ENCODE measurements around the gene MKS1.

MKS1 gene

GRCh38 chr17:58244963-58245362 lies 25.9 kb upstream of the MKS1 start:
- DNase-seq (ENCODE audit: low read depth, low spot score), result no peak

- no peak for DNase-seq (ENCODE audit: low read depth, low spot score)
Observed at GRCh38 chr17:58242171-58242784, 23.2 kb upstream of the MKS1 start.

- no peak for DNase-seq (ENCODE audit: low read depth, low spot score)
Observed at GRCh38 chr17:58239987-58240386, 20.9 kb upstream of the MKS1 start.

- no peak for DNase-seq (ENCODE audit: low read depth, low spot score)
Observed at GRCh38 chr17:58238147-58238634, 19.1 kb upstream of the MKS1 start, which contains the start of gene LPO. Gene LPO, plus strand, starts transcription at chr17:58238584. Its CDS starts 4,396 bp downstream, at chr17:58242980.

- DNase-seq (ENCODE audit: low read depth, low spot score), result no peak
Observed at GRCh38 chr17:58236394-58236793, 17.3 kb upstream of the MKS1 start.

DNA sequence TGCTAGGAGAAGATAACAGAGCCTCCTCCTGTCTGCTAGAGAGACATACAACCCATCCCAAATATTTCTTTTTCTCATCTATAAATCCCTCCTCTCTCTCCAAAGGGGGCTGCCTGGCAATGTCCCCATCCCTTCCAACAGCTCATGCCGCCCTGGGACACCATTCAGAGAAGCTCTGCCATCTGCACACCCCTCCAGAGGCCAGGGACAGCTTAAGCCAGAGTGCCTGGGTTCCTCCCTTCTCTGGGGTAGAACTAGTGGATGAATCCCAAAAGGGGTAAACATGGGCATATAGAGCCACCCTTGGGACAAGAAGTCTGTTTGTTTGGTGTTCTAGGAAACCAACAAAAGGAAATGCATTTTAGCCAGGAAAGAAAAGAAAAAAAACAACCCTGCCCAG lies 16.8 kb upstream of the MKS1 start:
- no peak for DNase-seq (ENCODE audit: low read depth, low spot score)

DNA sequence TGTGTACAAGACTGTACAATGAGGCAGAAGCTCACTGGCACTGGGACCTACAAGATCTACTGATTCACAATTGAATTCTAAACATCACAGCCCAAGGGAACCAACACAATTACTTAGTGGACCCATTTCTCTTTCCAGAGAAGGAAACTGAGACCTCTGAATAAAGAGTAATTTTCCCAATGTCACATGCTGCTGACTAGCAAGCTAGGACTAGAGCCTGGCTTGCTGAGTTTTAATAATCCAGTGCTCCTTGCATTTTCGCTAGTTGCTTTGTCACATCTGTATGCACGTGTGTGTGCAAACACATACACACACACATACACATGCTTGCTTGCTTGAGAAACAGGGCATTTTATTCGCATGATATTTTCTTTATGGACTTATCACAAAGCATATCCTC lies 15.5 kb upstream of the MKS1 start:
- no peak for DNase-seq (ENCODE audit: low read depth, low spot score)

GRCh38 chr17:58233543-58233942 lies 14.5 kb upstream of the MKS1 start:
- no peak for DNase-seq (ENCODE audit: low read depth, low spot score)

DNA sequence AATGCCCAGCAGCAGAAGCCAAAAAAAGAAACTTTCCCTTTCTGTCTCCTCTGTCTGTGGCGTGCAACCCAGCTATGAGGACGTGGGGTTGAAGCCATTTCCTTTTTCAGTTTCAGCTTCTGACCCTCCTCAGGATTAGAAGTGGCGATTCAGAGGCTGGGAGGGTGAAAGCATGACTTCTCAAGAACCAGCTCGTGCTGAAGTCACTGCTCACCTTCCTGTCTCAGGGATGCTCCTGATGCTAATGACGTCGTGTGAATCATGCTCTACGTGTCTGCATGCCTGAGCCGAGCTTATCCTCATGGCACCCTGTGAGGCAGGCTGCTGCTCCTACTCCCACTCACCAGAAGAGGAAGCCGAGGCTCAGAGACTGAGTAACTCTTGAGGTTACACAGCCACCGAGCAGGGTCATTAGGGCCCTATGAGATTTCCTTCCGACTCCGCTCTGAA lies 13.7 kb upstream of the MKS1 start:
- DNase-seq (ENCODE audit: low read depth, low spot score), result no peak

GRCh38 chr17:58231641-58232040 lies 12.6 kb upstream of the MKS1 start:
- DNase-seq (ENCODE audit: low read depth, low spot score), result no peak

- DNase-seq (ENCODE audit: low read depth, low spot score), result no peak
Observed at GRCh38 chr17:58229881-58230280, 10.8 kb upstream of the MKS1 start.

DNA sequence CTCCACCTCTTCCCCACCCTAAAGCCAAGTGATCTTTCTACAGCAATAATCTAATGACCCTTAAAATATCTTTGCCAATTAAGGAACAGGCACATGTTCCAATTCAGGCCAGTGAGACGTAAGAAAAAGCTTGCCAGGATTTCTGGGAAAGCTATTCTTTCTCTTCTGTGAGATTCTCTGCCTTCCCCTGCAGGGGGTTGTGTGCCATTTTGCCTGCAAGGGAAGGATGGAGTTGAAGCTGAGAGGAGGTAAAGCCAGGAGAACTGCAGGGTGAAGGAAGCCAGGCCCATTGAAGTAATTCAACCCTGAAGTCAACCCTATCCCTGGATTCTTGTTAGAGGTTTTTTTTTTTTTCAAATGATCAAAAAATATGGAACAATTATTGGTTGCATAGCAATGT lies 10.3 kb upstream of the MKS1 start:
- DNase-seq (ENCODE audit: low read depth, low spot score), result no peak

DNA sequence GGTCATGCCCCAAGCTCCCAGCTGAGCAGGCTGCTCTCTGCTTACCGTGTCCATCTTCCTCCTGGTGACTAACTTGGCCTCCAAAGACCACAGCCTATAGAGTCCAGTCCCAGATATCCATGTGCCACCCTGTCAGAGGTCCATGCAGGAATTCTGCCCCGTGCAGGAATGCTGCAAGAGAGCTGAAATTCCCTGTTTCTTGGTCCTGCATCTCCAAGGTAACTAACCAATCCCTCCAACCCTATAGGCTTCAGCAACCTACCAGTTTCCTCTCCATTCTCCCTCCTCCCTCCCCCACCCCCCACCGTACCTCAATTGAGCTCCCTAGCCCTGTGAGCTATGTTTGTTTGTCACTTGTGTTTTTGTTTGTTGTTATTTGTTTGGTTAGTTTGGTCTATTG lies 9.6 kb upstream of the MKS1 start:
- no peak for DNase-seq (ENCODE audit: low read depth, low spot score)

- DNase-seq (ENCODE audit: low read depth, low spot score), result no peak
Observed at GRCh38 chr17:58227733-58228132, 8.7 kb upstream of the MKS1 start.

DNA sequence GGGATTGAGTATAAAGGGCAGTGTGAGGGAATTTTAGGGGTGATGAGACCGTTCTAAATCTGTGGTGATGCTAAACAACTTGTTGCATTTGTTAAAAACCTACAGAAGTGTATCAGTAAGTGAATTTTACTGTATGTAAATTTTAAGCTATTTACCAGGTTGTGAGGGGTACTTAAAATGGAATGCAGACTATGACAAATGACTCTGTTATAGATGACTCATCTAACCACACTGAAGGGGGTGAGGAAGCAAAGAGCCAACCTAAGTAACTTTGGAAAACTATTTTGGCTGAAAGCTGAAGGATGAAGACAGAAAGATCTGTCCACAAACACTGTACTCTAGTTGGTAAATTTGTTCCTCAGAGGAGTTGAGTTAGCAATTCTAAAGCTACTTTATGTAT lies 5.3 kb upstream of the MKS1 start:
- DNase-seq (ENCODE audit: low read depth, low spot score), result no peak

DNA sequence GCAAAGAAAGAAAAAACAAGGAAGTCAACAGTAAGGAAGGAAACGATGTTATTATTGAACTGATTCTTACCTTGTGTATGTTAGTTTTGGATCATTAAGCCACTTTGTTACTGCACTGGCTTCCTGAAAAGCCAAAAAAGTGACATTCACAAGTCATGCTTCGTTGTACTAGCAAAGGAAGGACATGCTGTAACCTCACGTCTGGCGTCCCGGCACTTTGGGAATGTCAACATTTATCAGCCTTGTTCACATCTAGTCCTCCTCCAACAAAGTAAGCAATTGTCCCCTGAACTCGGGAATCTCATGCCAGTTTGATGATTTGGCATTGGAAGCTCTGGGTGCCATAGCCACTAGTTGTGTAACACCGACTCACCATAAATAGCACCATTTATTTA lies 731 bp upstream of the MKS1 start:
- DNase-seq (ENCODE audit: low read depth, low spot score), result no peak

GRCh38 chr17:58217766-58218165 lies 1.3 kb downstream of the MKS1 start:
- DNase-seq (ENCODE audit: low read depth, low spot score), result no peak

DNA sequence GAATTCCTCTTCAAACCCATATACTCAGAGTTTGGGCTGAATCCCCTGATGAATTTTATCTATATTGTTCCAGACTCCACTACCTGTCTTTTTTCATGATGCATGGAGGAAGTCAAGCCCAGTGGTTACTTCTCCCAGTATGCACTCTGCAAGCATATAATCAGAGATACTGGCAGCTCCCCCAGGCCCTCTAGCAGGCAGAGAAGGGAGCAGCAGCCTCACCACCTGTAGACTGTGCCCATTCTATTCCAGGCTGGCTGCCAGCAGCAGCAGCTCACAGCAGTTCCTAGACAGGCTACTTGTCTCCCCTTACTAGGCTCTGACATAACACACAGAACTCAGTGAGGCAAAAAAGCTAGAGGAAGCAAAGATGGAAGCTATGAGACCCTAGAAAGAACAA lies 3.4 kb downstream of the MKS1 start:
- no peak for DNase-seq (ENCODE audit: low read depth, low spot score)

DNA sequence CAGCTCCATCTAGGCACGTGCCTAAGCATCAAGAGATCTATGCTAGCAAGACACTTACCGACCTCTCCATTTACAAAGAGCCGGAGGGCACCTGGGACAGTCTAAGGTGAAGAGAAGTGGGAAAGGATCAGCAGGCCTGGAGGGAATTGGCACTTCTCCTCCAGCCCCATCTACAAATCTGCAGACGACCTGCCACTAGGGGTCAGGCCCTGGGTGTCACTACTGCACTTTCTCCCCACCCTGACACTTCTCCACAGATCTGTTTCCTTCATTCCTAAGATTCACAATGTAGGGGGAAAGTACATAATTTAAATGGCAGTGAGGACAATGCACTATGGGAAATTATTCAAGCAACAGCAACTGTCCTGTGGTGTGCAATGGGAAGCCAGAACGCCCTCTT lies 8.1 kb downstream of the MKS1 start:
- DNase-seq (ENCODE audit: low read depth, low spot score), result no peak

- DNase-seq (ENCODE audit: low read depth, low spot score), result no peak
Observed at GRCh38 chr17:58208344-58208743, 10.7 kb downstream of the MKS1 start.

DNA sequence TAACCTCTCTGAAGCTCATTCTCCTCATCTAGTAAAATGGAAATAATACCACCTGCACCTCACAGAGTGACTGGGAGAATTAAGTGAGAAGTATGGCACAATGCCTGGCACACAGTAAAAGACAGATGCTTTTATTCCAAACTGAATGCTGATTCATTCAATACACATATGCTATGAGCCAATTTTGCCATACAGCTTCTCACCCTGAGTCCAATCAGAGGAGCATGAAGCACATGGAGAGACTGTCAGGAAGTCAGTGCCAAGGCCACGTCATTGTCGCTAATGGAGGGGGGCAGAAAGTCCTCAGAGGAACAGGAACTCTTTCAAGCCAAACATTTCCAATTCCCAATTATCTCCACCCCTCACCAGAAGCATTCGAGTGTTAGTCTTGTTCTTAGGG lies 11.6 kb downstream of the MKS1 start:
- no peak for DNase-seq (ENCODE audit: low read depth, low spot score)

DNA sequence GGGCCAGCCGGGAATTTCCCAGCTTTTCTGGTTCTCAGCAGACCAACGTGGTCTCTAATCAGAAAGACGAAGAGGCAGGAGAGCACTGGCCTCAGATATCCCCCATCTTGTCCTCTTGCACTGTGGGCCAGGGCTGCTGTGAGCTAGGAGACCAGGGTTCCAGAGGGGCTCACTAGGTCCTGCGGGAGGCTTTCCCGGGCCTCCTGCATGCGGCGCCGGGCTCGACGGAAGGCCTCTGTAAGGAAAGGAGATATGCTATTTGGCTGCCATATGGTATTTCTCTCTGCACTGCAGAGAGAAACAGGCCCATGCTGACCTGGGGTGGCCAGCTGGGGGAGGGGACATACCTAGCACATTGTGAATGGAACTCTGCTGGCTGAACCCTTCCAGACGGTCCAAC lies 13.1 kb downstream of the MKS1 start:
- no peak for DNase-seq (ENCODE audit: low read depth, low spot score)

- no peak for DNase-seq (ENCODE audit: low read depth, low spot score)
Observed at GRCh38 chr17:58204796-58205195, 14.3 kb downstream of the MKS1 start.

DNA sequence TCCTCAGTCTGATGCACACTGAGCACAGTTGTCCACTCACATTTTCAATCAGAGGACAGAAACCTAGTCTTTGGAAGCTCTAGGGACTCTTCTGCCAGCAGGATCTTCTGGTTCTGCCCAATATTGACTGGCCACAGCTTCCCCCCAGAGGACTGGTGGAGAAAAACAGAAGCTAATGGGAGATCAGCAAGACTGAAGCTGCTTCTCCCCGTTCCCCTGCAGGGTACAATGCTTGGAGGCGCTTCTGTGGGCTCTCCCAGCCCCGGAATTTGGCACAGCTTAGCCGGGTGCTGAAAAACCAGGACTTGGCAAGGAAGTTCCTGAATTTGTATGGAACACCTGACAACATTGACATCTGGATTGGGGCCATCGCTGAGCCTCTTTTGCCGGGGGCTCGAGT lies 16.2 kb downstream of the MKS1 start:
- DNase-seq (ENCODE audit: low read depth, low spot score), result no peak
